GM19467 (cell line): ENCODE data around the gene ABLIM3.
A peak's percentile ranks its signal among the peaks of the same experiment; 100 is the strongest.

Experiments used
- ATAC-seq: cut with Tn5 transposase; IDR thresholded peaks from one replicate; pipeline ENCODE4 v1.9.1; 2021; ENCODE audit warnings: mild to moderate bottlenecking, moderate library complexity; ENCODE audit not compliant: unreplicated experiment

Gene ABLIM3

GRCh38 chr5:149156435-149157083, 15.3 kb downstream of the ABLIM3 start:
- ATAC-seq: no peak

DNA sequence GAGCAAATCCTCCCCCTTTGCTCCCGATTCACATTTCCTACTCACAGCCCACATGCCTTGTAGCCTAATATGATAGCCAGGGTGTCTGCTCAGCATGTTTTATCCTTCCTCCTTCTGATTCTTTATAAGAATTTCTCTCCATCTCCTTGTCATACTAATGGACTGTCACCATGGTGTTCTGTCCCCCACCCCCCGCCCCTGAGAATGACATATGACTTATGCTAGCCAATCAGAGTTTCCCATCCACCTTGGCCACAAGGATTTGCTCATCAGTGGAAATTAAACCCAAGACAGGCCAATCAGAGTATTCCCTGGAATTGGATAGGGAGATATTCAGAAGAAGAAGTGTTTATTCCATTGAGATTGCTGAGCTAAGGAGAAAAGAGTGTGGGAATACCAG, 16.0 kb downstream of the ABLIM3 start:
- no peak for ATAC-seq

- ATAC-seq: no peak
Measured at GRCh38 chr5:149160291-149160787, 19.0 kb downstream of the ABLIM3 start.

- ATAC-seq: no peak
Measured at GRCh38 chr5:149161026-149161687, 19.9 kb downstream of the ABLIM3 start.

DNA sequence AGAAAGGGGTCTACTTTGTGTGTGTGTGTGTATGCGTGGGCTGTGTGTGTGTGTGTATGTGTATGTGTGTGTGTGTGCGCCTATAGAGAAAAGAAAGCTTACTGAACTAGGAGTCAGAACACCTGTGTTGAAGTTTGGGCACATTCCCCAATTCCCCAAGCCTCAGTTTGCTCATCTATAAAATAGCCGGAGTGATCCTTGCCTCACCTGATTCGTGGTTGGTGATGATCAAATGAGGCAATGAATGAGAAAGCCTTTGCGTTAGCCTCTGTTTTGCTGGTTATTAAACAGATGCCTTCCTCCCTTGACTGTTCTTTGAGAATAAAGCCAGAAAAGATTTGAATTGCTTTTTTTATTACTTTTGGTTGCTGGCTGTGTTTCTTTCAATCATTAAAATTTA, 20.6 kb downstream of the ABLIM3 start:
- ATAC-seq: no peak

DNA sequence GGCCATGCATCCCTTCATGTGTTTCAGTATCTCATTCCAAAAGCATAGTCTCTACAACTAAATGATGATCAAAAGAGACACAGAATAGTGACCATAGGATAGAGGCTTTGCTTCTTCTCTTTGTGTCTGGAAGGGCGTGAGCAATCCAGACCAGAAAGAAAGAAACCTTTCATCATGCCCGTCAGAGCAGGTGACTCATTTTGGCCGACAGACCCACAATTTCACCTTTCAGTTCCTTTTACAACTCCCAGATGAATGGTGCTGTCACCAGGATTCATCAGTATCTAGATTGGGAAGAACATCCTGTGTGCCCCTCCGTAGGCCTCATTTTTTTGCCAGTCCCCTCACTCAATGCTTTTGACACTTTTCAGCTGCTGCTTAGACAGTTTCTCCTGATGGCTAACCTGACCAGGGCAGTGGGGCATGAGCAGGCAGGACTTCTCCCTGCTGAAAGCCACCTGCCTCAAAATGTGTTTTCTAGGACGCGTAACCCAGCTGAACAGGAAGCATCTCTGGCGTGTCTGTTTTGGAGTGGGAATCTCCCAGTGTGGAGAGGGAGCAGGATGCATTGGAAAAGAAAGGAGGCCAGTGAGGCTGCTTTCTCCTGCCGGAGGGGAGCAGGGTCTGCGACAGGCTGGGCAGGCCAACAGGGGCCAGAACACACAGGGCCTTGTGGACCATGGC, 21.2 kb downstream of the ABLIM3 start:
- ATAC-seq: peak; percentile 61

DNA sequence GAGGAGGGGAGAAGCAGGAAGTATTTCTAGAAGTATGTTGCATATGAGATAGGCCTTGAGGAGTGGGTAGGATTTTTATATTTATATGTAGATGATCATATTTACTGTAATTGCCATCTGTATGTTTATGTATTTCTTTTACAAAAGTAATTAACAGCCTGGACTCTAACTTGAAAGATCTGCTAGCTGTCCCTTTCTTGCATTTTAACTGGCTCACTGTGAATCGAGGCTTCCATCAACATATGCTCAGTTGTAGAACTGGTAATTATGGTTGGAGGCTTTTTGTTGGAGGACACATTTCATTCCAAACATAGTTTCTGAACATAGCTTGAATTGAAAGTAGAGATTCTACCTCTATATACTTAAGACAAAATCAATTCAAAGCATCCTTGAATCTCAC, 23.4 kb downstream of the ABLIM3 start:
- no peak for ATAC-seq

GRCh38 chr5:149166128-149166527, 24.8 kb downstream of the ABLIM3 start:
- ATAC-seq: no peak

DNA sequence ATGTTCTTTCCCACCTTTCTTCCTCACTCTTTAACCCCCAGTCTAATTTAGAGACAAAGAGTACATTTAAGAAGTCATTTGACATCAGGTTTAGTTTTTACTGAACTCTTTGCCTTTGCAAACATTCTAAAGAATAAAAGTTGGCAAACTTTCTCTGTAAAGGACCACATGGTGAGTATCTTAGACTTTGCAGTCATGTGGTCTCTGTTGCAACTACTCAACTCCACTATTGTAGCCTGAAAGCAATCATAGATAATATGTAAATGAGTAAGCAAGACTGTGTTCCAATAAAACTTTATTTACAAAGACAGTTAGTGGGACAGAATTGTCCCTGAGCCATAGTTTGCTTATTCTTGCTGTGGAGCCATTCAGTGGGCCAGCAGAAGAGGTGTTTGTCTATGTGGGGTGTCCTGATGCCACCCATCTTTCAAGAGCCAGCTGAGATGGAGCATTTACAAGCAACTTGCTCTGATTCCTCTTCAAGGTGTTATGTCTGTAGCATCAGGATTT, 25.4 kb downstream of the ABLIM3 start:
- ATAC-seq: no peak

DNA sequence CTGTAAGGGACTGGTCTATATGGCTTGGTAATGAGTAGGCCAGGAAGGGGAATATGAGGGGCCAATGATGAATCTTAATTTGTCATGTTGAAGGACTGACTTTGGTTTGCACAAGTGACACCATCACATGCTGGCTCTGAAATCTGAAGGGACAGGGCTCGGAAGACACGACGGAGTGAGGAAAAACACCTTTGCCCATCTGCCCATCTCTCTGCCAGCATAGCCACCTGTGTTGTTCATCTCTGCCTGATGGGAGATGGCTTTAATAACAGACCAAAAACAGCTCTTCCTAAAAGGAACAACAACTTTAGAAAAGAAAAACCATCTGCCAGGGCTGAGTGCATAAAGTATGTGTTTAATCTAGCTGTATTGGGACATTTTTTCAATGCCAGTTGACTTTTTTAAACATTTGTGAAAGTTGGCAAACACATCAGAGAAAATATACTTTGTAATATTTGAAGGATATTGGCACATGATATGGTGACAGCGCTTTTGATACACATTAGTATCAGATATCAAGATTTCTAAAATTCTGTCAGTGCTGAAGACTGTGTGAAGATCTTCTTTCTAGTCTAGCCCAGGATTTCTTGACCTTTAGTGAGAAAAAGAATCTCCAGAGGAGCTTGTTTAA, 27.1 kb downstream of the ABLIM3 start:
- ATAC-seq: no peak

GRCh38 chr5:149170299-149170698, 29.0 kb downstream of the ABLIM3 start:
- ATAC-seq: no peak

GRCh38 chr5:149172261-149172660, 31.0 kb downstream of the ABLIM3 start:
- no peak for ATAC-seq

DNA sequence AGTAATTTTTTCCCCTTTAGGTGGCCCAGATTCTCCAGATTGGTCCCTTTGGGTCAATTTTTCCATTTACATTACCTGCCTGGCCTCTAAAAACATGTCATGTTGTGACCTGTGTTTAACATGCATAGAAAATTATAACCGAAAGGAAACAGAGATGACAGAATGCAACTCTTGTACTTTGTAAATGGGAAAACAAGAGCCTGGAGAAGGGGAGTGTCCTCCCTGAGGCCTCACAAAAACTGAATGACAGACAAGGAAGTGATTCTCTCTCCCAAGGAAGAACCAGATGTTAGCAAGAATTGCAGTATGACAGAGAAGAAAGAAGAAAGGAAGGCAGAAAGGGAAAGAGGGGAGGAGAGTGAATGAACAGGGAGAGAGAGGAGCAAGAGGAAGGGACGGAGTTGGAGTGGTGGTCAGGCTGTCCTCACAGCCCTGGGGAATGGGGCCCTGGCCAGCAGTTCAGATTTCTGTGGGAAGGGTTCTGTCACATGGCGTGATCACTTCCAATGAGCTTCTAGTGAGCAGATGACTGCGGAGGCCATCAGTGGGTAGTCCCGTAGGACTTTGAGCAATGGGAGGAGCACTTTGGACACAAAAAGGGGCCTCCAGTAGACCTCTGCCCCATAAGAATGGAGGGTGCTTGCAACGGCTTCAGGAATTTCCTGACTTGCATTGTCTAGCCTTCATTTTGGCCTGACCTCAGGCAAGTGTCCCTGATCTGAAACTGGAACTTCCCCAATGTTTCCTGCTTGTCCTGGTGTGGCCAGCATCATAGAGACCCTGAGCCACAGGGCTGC, 31.6 kb downstream of the ABLIM3 start:
- ATAC-seq: no peak

DNA sequence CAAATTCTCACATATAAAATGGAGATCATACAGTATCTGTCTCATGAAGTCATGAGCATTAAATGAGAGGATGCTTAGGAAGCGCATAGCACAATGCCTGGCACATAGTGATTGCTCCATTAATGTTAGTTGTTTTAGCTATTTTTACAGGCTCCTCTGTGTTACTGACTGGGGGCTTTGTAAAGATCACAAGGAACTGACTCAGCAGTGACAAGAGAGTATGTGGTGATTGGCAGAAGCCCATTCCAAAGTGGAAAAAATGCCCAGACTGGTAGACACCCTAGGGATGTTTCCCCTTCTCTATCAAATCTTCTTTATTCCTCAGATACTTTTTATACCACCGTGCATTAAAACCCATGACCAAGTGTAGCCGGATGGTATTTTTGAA, 33.5 kb downstream of the ABLIM3 start:
- ATAC-seq: no peak

DNA sequence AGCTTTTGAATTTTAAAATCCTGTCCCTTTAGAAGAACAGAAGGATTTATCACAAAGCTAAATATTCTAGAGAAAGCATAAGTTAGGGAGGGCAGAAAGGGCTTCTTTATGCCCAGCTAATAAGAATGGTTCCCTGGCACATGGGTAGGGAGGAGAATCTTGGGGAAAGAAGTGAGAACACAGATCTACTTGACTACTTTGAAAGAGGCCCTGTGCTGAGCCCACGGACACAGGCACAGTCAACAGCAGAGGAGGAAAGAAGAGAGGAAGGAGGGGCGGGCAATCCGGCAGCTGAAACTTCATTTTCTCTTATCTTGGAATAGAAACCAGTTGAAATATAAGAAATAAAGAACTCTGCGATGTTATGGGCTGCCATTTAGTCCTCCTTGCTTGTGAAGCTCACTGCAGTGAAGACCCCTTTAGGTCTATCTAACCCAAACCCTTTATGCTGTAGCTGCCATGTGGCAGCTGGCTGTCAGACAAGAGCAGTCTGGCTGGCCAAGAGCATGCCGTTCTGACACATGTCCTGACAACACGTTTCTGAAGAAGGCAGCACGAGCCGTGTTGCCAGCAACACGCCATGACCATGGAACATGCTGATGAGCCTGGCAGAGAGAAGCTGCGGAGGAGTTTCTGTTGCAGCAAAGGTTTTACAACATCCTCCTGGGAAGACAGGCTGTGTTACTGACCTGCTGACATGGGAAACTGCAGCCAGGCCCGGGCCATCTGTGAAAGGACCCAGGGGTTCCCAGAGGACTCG, 34.2 kb downstream of the ABLIM3 start:
- no peak for ATAC-seq

DNA sequence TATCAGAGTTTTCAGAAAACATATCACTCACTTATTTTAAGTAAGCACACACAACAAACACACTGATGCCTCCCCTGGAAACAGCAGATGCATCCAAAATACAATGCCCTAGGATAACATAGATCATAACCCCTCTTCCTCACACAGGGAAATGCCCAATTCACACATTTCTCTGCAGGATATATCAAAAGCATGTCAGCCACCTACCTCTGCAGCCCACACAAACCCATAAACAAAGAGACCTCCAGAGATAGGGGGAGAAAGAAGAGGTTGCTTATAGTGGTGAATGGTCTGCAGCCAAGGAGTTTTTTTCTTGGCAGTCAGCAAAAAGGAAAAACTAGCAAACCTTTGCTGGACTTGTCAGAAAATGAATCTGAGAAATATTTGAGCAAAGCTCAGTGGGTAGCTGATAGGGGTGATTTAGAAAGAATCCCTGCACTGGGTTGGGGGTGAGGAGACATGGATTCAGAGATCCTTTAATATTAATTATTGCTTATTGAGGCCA, 36.1 kb downstream of the ABLIM3 start:
- no peak for ATAC-seq

- ATAC-seq: no peak
Measured at GRCh38 chr5:149177911-149178565, 36.7 kb downstream of the ABLIM3 start.

- ATAC-seq: no peak
Measured at GRCh38 chr5:149181732-149182131, 40.4 kb downstream of the ABLIM3 start.

DNA sequence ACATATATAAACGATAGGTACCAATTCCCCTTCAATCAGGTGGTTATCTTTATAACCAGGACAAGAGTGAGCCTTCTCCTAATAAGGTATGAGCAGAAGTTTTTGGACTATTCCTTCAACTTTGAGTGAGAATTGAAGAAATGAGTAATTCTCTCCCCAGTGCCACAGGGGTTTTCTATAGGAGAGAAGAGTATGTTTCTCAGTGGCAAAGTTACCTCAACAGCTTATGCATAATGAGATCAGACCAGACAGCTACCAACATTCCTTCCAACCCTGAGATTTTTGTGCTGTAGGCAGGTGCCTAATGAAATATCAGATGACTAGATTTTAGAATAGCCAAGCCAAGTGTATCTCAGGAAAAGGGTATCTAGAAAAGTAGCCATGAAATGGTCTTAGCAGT, 40.9 kb downstream of the ABLIM3 start:
- no peak for ATAC-seq
